GM19240 (cell line): Measurements from ENCODE around the gene COP1.

Experiments
- DNase-seq: peaks from one replicate; pipeline ENCODE4 v3.0.0; 2011; ENCODE audit warnings: low spot score; ENCODE audit not compliant: insufficient read length

COP1 gene

GRCh38 chr1:175968486-175969172, 238.5 kb downstream of the COP1 start:
- DNase-seq: no peak

GRCh38 chr1:175963740-175964139, 243.3 kb downstream of the COP1 start:
- no peak for DNase-seq

- no peak for DNase-seq
These were observed 246.9 kb downstream of the COP1 start for GRCh38 chr1:175960169-175960568.

DNA sequence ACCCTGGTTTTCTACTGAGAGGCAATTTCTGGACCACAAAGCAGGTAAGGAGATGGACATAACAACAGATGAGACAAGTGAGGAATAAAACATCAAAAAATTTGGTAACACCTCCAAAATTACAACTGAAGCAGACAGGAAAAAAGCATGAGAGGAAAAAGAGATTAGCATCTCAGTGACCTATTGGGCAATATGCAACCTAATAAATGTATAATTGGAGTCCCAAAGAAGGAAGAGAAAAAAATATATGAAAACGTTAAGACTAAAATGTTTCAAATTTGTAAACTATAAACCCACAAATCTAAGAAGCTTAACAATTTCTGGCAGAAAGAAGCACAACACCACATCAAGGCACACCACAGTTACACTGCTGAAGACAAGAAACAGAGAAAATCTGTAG, 255.5 kb downstream of the COP1 start:
- DNase-seq: no peak

DNA sequence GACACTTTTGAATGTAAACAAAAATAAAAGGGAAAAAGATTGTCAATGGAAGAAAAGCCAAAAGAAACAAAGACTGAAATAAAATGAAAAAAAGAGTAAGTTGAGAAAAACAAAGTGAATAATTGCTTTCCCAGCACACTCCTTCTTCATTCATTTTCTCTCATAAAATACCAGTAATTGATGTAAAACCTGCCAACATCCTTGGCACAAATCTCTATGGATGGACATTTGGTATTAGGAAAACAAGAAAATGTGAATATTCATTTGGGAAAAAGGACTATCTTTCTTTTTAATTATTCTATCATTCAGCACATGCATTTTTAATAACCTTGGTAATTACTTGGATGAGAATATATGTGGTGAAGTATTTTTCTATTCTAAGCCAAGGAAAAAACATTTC, 259.3 kb downstream of the COP1 start:
- no peak for DNase-seq

DNA sequence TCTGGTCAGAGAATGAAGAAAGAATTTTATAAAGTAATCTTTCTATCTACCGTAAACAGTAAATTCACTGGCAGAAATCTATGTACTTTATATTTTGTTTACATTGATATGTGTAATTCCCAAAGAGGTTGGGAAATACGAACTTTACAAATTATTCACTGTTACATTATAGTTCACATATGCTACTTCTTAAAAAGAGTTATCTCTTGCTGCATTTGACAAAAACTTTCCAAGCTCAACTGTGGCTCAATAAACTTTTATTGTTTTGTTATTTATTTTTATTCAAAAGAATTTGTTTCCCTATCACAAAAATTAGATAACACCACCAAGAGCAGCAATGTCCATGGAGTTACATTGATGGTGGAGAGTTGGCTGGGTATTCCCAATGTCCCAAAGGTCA, 262.5 kb downstream of the COP1 start:
- no peak for DNase-seq

- no peak for DNase-seq
These were observed 265.9 kb downstream of the COP1 start for GRCh38 chr1:175941164-175941563.

DNA sequence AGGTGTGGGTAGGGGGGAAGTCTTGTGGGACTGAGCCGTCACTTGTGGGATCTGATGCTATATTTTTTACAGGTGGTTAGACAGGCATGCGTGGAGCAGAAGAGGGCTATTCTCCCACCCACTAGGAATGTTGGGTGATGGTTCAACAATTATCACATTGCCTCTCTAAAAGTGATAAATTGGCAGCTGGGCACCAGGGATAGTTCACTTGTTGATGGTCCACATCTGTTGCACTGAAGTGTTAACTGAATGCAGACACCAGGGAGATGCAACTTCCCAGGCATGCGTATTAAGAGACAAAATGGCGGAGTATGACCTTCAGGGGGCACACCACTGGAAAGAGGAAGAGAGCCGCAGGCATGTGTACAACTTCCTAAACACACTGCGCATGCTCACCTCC, 270.4 kb downstream of the COP1 start:
- no peak for DNase-seq

- DNase-seq: no peak
These were observed 271.4 kb downstream of the COP1 start for GRCh38 chr1:175935566-175936115.

GRCh38 chr1:175935166-175935565, 271.9 kb downstream of the COP1 start:
- DNase-seq: no peak

DNA sequence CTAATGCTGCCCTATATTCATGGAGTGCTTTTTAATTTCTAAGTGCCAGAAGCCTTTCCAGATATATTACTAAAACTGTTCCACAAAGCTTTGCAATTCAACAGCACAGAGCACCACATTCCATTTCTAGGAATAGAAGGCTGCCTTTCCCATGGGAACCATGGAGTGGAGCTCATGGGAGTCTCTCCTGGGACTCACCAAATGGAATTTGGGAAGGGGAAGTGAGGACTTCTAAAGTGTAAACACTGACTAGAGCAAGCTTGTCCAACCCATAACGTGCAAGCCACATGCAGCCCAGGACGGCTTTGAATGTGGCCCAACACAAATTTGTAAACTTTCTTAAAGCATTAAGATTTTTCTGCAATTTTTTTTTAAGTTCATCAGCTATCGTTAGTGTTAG, 273.3 kb downstream of the COP1 start:
- no peak for DNase-seq

GRCh38 chr1:175927944-175928343, 279.1 kb downstream of the COP1 start:
- no peak for DNase-seq

DNA sequence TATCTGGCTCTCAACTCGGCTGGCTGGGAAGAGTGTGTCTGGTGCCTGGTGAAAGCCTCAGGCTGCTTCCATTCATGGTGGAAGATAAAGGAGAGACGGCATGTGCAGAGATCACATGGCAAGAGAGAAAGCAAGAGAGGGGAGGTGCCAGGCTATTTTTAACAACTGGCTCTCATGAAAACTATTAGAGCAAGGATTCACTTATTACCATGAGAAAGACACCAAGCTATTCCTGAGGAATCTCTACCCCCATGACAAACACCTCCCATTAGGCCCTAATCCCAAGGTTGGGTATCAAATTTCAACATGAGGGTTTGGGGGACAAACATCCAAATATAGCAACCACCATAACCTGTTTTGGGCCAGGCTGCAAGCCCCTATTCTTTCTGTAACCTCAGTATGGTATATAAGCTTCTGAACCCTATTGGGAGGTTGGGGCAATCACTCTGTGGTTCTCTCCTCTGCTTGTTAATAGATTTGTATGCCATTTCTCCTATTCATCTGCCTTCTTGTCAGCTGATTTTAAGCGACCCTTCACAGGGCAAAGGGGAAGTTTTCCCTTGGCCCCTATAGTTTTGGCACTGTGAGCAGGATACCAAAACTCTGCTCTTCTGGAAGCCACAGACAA, 284.7 kb downstream of the COP1 start:
- no peak for DNase-seq

DNA sequence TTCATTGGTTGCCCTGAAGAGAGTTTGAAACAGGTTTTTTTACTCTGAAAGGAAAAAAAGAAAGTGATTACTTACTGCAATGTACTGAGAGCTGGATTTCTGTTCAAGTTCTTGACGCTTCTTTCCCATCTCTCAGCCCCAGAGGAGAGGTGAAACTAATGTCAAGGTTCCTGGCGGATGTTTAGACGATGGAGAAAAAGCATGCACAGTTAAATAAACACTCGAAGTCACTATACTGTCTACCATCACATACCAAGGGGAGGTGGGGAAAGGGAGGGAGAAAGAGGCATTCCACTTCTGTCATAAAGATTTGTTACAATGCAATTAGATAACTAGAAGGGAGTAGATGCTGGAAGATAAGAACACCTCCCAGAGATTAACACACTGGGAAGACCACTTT, 286.7 kb downstream of the COP1 start:
- no peak for DNase-seq

DNA sequence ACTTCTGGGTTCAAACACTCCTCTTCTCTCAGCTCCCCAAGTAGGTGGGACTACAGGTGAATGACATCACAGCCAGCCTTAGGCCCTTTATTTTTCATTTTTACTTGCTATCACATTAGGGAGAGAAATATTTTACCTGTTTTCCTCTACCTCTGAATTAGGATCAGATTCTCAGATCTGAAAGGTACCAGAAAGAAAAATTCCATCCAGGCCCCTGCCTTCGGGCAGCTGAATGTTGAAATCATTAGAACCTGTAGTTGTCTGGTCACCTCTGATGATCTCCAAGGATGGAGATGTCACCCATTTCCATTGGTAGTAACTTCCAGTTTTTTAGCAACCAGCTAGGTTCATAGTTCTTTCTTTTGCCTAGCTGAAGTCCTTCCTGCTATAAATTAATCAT, 288.1 kb downstream of the COP1 start:
- no peak for DNase-seq

- DNase-seq: no peak
These were observed 288.7 kb downstream of the COP1 start for GRCh38 chr1:175918364-175918801.

DNA sequence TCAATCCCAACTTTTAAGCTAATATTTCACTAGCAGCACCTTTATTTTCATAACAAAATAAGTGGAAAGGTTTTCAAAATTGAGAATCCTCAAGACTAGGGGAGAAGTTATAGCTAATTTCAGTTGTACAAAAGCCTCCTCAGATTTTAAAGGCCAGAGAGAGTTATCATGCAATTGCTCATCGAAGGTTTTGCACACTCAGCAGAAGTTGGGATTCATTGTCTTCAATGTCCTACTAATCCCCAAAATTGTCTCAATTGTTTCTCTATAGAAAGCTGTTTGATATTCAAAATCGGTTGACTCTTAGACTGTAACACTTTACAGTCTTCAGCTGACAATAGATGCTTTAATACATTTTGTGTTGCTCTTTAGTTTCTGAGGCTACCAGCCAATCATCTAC, 293.0 kb downstream of the COP1 start:
- no peak for DNase-seq

DNA sequence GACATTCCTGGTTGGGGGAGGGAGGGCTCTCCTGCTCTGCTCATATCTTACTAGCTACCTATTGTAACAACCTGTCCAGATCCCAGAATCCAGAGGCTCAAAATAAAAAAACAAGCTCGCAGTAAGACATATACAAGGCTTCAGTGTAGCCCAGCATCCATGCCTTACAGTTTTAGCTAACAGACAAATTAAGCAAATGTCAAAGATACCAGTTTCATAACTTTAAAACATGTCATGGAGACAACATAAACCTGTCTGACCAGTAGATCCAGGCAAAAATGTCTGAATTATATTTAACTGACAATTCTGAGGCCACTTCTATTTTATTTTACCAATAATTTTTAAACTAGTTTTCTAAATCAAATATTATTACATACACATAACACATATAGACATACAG, 295.9 kb downstream of the COP1 start:
- no peak for DNase-seq

GRCh38 chr1:175906370-175906769, 300.7 kb downstream of the COP1 start:
- no peak for DNase-seq

DNA sequence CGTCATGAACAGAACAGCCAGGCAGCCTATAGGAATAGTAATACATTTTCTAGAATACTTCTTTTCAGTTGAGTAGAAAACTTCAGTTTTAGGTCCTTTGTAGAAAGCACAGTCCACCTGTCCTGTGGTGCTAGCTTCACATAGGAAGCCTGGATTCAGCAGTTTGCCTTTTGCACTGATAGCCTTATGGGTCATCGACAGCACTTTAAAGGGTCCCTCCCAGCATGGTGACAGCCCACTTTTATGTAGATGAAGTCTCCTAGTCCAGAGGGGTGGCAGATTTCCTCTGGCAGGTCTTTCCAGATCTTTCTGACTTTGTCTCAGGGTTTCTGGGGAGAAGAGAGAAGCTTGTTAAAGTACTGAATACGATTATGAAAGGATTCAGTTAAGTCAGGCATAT, 302.3 kb downstream of the COP1 start:
- no peak for DNase-seq

DNA sequence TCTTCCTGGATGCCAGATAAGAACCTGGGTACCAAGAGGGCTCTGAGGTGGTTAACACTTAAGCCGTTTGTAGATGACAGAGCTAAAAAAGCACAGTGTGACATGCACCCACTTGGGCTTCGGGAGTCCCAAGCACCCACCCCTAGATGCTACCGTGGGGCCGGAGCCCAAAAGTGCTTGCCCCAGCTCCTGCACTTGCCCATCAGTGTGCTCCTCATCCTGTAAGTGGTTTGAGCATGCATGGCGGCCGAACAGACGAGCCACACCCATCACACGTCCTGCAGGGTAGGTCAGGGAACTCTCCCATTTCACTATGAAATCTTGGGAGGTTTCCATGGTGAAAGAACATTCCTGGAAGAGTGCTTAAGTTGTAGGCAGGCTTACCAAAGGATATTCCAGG, 304.8 kb downstream of the COP1 start:
- DNase-seq: no peak

DNA sequence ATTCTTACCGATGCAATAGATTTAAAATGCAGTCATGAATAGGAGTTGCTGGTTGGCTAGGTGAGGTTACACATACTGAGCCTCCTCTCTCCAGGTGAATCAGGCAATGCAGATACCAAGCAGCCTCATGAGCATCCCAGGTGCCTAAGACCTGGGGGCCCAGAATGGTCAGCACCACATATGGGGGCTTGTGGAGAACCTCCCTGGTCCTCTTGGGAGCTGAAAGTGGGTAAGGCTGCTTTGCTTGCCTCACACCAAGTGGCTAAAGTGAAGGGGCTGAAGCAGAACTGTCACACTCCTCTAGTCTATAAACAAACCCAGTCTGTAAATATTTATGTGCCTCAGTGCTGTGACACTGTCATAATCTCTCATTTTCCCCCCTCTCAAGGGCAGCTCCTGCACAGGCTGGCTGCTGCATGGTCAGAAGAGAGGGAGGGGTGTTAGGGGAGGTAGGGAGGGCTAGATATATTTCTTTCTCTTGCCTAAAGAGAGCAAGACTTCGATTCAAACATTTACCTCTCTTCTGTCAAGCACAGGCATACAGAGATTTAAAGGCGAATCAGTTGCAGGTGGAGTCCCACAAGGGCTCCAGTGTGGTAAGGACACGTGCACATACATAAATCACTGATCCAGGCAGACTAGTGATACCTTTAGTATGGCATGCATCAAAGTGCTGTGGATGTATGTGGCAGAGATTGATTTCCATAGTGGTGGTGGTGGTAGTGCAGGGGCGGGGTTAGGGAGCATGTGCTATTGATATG, 305.8 kb downstream of the COP1 start:
- DNase-seq: no peak
